CD4-positive, alpha-beta T cell treated with Interleukin-10 for 1 hour (primary cell): ENCODE data around the gene TRRAP.
A peak's percentile ranks its signal among the peaks of the same experiment; 100 is the strongest.
"Not testable (repeated sequence)": the region's sequence is repeated elsewhere in the genome, so short reads cannot be mapped to it uniquely, and the experiment has no call there.

ENCODE experiments used
- DNase-seq: peaks from one replicate; pipeline ENCODE4 v3.0.0-alpha.2; 2020

TRRAP gene

DNA sequence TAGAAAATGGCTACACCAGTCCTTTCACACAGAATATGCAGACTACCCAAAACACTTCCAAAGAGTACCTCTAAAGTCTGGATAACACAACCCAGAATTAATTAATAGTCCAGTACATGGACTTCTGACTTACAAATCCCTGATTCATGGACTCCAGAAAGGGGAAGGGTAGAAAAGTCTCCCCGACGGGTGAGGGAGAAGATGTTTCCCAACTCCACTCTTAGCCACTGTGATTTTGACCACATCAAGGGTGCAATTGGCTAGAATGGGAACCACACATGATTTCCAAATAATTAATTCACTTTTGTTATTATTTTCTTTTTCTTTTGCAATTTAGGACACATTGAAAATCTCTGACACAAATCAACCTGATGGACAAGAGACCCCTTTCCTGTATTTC is 9.9 kb upstream of the TRRAP start:
- no peak for DNase-seq

DNA sequence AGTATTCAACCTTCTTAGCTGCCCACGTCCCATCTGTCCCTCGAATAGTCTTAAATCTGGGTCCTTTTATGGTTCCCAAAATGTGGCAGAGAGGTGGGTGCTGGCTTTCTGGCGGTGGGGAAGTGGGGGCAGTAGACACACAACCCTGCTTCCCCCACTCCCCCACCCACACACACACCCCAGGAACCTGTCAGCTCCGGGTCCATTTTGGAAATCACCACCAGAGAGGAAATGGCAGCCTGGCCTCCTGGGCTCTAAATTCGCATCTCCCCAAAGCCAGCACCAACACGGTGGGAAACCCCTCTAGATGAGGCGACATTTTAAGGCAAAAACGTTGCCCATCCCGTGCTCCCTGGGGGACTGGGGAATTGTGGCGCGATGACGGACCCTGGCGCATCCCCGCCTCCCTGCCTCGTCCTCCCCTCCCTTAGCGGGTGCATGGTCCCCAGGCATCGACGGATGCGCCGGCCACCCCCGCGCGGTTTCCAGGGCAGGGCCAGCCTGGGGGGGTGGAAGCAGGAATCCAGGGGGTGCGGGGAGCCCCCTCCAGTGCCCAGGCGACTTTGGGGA is 9.2 kb upstream of the TRRAP start:
- DNase-seq, result no peak

DNA sequence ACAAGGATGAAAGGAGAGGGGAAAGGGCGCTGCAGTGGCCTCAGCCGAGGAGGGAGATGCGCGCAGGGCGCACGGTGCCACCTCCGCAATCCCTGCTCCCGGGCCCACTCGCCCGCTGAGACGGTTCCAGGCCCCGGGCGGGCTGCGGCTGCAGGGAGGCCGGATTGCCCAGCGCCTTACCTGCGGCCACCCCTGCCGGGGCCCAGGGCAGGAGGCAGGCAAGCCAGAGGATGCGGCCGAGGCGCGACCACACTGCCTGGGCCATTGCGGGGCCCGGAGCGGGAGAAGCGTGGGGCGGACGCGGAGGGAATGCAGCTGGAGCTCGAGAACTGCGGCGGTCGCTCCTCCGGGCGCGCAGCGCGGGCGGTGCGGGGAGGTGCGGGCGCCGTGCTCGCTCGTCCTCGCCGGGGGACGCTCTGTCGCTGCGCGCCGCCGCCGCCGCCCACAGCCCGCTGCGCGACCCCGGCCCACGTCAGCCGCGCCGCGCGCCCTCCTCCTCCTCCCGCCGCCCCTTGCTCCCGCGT is 8.7 kb upstream of the TRRAP start, which contains the start of gene TMEM130:
Gene TMEM130 (minus strand): TSS at position 418 of the 524 bp plus-strand sequence. CDS start 153 bp downstream, at position 265.
- DNase-seq, result no peak

DNA sequence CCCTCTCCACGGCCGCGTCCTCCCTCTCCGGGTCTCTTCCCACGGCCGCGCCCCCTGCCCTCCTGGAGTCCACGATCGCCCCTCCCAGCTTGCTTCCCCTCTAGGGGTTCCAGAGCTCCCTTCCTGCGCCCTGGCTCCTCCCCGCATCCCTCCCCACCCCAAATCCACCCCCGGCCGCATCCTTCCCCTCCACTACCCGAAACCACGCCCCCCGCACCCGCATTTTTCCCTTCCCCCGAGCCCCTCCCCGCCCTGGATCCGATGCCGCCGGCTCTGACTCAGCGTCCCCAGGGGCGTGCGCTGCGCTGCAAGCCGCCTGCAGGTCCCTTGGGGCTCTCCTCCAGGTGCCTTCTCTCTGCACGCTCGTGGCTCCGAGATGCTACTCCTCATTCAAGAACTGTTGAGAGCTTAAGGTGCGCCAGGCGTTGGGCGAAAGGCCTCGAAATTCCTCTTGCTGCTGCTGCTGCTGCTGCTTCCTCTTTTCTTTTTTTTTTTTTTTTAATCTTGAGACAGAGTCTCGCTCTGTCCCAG is 8.1 kb upstream of the TRRAP start:
- DNase-seq, result peak; percentile 52

DNA sequence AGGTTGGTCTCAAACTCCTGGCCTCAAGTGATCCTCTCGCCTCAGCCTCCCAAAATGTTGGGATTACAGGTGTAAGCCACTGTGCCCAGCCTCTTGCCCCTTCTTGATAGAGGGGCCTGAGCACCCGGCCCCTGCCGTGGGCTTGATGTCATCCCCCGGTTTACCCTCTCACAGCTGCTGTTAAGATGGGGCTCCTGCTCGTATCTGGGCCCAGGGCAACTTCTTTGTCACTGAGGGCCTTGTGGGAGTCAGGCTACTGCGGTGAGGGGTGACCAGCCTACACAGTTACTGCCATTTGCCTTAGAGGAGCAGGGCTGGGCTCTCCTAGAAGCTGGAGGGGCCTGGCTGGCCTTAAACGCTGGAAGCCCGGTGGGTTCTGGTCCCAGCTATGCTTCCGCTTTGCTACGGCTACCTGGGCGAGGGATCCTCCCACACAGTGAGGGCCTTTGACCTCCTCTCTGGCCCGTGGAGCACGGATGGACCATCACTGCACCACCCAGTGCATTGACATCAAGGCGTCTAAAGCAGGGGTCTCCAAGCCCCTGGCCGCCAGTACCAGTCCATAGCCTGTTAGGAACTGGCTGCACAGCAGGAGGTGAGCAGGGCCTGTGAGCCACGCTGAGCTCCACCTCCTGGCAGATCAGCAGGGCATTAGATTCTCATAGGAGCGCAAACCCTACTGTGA is 7.4 kb upstream of the TRRAP start:
- no peak for DNase-seq

DNA sequence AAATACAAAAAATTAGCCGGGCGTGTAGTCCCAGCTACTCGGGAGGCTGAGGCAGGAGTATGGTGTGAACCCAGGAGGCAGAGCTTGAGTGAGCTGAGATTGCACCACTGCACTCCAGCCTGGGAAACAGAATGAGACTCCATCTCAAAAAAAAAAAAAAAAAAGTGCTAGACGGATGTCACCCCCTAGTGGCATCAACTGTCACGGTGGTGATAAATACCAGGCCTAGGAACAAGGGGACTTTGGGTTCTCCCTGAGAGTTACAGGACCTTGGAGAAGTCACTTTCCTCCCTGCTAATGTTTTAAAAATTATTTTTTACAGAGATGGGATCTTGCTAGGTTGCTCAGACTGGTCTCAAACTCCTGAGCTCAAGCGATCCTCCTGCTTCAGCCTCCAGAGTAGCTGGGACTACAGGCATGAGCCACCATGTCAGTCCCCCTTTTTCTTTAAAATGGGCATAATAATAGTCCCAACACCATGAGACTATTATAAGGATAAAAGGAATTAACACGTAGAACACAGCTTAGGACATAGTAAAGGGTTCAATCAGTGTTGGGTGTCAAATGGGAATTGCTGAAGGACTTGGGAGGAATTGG is 5.9 kb upstream of the TRRAP start:
- peak; percentile 41 for DNase-seq

DNA sequence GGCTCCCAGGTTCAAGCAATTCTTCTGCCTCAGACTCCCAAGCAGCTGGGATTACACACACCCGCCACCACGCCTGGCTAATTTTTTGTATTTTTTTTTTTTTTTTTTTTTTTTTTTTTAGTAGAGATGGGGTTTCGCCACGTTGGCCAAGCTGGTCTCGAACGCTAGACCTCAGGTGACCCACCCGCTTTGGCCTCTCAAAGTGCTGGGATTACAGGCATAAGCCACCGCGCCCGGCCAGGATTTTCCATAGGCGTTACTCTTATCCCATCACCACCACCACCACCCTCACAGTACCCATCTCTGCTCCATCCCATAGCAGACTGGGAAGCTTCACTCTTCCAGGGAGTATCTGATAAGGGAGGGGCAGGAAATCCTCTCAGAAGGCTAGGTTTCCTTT is 4.7 kb upstream of the TRRAP start:
- not testable (repeated sequence) for DNase-seq

DNA sequence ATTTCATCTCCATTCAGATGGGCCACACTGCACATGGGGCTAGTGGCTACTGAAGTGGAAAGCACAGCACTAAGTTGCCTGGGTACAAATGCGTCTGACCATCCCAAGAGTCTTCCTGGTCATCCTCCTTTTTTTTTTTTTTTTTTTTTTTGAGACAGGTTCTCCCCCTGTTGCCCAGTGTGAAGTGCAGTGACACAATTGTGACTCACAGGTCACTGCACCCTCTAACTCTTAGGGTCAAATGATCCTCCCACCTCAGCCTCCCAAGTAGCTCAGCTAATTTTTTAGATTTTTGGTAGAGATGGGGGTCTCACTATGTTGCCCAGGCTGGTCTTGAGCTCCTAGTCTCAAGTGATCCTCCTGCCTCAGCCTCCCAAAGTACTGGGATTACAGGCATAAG is 3.4 kb upstream of the TRRAP start:
- no peak for DNase-seq

DNA sequence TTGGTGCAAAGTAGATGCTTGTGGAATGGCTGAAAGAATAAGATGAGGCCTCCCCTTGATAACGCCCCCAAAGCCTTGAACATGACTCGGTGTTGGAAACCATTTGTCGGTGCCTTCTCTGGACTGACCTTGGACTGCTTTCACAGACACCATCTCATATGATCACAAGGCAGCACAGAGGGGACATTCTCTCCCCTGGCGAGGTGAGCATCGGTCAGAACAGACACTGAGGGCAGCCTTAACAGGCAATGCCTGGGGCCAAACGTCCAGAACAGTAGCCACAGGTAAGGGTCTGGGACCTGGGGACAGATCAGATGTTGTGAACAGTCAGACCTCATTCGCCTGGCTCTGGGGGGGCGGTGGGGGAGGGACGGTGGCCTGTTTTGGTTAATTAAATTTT is 2.8 kb upstream of the TRRAP start:
- DNase-seq, result no peak

DNA sequence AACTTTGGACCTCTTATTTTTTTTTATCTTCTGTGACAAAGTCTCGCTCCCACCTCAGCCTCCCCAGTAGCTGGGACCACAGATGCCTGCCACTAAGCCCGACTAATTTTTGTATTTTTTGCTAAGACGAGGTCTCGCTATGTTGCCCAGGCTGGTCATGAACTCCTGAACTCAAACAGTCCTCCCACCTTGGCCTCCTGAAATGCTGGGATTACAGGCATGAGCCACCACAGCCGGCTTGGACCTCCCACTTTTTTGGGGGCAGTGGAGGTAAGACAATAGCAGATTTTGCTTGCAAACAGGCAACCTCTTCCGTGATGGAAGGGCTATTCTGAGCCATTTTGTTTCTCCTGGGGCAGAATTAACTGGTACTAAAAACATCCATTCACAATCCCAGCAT is 1.2 kb upstream of the TRRAP start:
- DNase-seq, result no peak

DNA sequence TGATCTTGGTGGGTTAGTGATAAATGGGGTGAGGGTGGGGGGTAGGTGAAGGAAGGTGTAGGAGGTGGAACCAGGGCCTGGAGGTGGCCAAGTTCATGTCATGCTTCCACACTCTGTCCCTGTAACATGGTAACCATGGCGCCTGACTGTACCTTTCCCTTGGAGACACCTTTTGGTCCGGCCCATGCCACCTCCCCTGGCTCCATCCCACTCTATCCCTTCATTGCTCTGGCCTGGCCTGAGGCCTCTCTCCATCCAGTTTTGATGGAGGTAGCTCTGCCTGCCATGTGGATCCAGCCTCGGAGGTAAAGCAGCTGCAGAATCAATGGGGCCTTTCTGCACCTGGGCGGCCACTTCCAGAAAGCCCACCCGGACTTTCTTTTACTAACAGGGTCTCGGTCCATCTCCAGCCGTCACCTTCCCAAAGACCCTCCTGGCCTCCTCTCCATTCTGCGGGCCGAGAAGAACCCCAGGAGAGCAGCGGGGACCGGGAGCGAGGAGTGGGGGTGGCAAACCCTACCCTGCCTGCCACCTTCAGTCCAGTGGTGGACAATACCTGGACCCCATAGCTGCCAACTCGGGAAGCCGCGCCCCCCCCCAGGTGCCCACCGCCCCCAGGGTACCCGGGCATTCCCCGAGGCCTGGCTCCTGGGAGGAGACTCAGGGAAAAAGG is 504 bp upstream of the TRRAP start:
- no peak for DNase-seq

DNA sequence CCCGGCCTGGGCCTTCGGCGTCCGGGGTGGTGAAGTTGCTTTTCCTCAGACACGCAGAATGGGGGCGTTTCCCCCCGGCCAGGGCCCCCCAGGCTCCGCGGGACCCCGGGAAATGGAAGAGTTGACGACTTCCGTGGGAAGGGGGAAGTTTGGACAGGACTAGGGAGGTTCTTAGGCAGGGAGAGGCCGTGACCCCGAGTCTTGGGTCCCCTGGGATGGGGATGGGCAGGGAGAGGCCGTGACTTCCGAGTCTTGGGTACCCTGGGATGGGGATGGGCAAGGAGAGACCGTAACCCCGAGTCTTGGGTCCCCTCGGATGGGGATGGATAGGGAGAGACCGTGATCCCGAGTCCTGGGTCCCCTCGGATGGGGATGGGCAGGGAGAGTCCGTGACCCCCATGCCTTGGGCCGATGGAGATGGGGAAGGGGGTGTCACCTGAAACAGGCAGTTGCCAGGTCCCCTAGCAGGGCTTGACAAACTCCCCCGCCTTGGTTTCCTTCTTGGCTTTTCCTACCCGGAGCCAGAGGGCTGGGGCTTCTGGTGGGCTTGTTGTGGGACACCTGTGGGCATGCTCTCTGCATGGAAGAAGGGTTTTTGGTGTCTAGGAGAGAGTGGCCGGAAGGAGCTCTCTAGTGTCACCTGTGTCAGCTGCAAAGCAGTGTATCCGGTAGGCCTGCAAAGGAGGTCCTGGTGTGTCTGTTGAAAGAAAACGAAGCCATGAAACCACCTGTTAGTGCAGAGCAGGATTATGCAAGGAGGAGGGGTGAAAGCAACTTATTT is 1.1 kb downstream of the TRRAP start:
- peak; percentile 83 for DNase-seq

DNA sequence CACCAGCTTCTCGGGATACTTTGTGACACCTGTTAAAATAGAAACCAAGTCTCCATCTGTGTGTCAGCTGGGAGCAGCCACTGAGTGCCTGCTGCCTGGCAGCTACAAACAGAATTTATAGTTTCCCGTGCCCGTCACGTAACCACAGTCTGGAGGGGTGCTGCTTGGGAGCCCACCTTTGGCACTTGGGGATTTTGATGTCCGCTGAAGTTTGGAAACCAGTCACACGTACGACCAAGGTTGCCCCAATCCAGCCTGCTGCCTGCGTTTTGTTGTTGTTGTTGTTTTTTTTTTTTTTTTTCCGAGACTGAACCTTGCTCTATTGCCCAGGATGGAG is 1.6 kb downstream of the TRRAP start:
- DNase-seq, result no peak

DNA sequence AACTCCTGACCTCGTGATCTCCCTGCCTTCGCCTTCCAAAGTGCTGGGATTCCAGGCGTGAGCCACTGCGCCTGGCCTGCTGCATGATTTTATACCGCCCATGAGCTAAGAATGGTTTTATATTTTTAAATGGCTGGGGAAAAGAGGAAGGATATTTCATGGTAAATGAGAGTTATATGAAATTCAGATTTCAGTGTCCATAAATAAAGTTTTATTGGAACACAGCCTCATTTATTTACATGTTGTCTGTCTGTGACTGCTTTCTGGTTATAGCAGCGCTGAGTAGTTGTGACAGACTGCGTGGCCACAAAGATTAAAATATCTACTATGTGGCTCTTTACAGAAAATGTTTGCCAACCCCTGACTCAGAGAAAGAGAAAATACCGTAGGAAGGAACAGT is 2.2 kb downstream of the TRRAP start:
- no peak for DNase-seq

DNA sequence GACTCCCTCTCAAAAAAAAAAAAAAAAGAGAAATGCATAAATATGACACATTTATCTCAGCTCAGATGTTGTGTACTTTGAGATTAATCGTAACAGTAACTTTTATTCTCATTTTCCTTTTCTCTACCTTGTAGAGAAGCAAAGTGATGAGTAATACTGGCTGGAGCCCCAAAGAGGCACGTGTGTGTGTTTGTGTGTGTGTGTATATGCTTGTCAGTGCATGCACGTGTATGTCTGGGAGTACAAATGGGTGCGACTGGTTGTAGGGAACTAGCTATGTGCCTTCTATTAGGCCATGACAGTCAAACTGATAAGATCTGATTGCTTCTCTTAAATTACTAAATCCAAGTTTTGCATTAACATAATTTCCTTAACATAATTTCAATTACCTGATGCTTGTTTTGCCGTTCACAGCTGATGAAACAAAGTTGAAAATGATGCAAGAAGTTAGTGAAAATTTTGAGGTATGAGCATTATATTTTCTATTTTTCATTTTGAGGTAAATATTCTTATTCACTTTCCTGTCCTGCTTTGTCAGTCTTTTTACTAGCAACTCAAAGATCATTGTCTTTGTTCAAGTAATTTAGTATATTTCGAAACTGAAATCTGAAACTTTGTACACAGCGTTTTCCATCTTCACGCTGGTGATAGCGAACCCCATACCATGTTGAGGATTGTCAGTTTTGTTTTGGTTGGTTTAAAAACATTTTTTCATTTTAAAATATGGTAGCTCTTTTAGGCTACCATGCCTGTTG is 3.4 kb downstream of the TRRAP start:
- DNase-seq, result no peak

DNA sequence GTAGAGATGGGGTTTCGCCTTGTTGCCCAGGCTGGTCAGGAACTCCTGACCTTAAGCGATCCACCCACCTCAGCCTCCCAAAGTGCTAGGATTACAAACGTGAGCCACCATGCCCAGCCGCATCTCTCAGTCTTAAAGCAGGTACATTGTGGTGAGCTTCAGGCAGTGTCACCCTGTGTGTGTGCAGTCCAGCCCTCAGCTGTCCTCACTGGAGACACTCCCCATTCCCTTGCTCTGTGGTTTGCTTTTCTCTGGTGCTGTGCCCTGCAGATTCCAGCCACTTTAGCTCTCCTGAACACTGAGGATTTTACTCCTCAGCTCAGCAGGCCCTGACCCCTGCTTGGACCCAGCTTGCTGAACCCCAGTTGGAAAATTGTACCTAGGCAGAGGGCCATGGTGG is 6.1 kb downstream of the TRRAP start:
- no peak for DNase-seq

DNA sequence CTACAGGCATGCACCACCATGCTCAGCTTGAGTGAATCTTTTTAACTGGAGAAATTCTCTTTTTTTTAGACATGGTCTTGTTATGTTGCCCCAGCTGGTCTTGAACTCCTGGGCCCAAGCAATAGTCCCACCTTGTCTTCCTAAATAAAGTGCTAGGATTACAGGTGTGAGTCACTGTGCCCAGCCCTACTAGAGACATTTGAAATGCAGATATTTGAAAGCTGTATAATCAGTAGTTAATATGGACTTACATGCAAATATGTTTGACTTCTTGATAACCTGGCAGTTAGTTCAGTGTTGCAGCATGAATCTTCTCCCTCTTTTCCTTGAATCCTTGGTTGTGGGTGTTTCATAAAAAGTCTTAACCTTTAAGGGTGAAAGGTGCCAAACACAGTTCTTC is 8.7 kb downstream of the TRRAP start:
- DNase-seq, result no peak

DNA sequence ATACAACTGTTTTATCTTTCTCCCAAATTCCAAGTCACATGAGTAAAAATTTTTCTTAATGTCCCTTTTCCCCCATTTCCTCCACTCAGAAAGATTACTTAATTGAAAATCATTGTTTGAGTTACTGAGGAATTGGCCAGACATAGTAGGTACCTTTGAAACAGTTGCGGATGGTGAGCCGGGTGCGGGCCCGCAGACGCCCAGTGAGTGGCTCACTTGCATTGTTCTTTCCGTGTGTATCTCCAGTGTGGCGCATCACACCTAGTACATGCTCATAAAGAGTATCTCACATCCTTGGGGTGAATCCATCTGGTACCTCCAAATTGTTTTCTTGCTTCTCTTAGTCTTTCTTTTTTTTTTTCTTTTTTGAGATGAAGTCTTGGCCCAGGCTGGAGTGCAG is 14.3 kb downstream of the TRRAP start:
- no peak for DNase-seq

DNA sequence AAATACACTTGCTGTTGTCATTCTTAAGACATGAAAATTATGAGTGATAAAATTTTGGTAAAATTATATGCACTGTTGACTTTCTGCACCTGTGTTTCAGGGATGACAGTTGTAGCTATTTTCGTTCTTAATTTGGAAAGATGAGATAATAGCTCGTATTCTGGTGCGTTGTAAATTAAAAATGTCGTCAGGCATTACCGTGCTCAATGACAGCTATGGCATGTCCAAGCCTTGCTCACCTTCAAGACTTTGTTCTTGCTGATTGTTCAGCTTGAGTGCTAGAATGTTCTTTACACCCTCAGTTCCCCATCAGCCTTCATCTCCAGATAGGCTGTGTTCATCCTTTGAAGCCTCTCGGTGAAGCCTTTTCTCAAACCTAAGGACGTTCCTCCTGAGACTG is 21.5 kb downstream of the TRRAP start:
- DNase-seq, result no peak

DNA sequence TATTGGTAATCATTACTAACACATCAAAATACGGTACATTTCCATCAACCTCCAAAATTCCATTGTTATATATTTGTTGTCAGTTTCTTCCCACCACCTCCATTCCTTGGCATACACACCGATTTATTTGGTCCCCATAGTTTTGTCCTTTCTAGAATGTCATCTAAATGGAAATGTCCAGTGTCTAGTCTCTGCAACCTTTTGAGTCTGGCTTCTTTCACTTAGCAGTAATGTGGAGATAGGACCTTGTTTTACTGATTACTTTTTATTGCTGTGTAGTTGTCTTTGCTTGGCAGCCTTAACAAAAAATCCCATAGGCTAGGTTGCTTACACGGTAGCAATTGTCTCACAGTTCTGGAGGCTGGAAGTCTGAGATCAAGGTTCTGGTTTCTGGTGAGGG is 22.5 kb downstream of the TRRAP start:
- no peak for DNase-seq

DNA sequence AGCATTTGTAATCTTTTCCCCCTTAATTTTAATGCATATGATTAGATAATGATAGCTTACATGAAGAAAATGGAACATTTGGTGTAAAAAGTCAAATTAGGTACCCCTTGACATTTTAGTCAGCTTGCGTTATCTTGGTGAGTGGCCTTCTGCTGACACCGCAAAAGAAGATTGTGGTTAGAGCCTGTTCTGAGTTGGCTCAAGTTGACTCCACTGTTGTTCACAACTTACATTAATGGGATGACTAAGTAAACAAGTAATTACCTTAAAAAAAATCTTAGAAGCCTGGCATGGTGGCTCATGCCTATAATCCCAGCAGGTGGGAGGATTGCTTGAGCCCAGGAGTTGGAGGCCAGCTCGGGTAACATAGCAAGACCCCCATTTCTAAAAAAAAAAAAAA is 24.2 kb downstream of the TRRAP start:
- DNase-seq, result no peak

DNA sequence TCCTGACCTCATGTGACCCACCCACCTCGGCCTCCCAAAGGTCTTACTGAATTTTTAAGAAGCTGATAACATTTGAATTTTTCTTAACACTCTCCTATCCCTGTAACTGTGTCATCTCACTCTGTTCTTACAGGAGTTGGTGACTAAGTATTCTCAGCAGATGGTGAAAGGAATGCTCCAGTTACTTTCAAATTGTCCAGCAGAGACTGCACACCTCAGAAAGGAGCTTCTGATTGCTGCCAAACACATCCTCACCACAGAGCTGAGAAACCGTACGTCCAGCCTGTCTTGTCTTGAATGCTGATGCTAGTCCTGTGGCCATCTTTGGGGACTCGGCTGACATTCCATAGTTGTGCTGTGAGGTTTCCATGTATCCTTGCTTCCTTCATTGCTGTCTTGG is 24.9 kb downstream of the TRRAP start:
- DNase-seq, result no peak
